ENCODE data around the gene SLC25A43.
A peak's percentile ranks its signal among the peaks of the same experiment; 100 is the strongest.
"Not testable (repeated sequence)": the region's sequence is repeated elsewhere in the genome, so short reads cannot be mapped to it uniquely, and the experiment has no call there.

SLC25A43 gene

DNA sequence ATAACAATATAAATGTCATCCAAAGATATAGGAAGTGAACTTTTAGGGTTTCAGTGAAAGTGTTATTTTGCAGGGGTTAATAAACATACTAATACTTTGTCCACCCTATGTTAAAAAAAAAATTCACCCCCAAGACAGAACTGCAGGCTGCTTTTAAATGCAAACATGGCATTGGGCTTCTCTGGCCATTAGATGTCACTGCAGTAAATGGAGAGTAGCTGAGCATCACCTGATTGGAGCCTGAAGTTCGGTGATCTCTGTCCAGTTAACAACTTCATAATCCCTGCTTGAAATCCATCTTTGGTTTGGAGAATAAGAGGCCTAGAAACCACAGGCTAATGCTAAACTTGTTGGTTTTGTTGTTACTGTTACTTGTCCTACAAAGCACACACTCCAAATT lies 18.7 kb downstream of the SLC25A43 start:
- H3K4me1 ChIP-seq: peaks cover 17% of the 10 kb centered on the region
- peak in 1 of 2 experiments; percentile 42 for DNase-seq (ENCODE audit: low spot score in 2 of 2)
- H3K27me3 ChIP-seq (ENCODE audit: low read depth): no peaks in the 10 kb centered on the region
- no peak overlapping the region for H3K4me3 ChIP-seq
- H3K9me3 ChIP-seq: no peaks in the 10 kb centered on the region
- in situ Hi-C loops (cut with MboI; ENCODE audit: low sequenced_read_pairs): no loop called here
- H3K36me3 ChIP-seq (replicated peaks): peaks cover 26% of the 10 kb centered on the region

DNA sequence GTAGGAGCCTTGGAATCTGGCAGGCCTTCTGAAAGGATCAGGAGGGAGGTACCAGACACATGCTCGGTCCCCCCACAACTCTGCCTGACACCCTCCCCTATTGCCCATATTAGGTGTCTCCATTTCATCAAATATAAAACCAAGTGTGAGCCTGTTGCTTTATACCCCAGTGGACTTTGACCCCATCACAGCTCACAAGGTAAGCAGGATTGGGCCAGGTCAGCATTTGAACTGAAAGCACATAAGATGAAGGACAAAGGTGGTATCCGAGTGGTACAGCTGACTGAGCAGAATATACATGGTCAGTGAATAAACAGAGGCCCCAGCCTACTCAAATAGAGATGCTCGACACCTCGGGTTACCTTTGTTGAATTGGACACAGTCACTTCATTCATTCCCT lies 20.0 kb downstream of the SLC25A43 start:
- DNase-seq (ENCODE audit: low spot score in 2 of 2): no peak
- no peak overlapping the region for H3K4me3 ChIP-seq
- H3K9me3 ChIP-seq: no peaks in the 10 kb centered on the region
- no peaks in the 10 kb centered on the region for H3K27me3 ChIP-seq (ENCODE audit: low read depth)
- in situ Hi-C loops (cut with MboI; ENCODE audit: low sequenced_read_pairs): no loop called here
- peaks cover 14% of the 10 kb centered on the region for H3K4me1 ChIP-seq
- peaks cover 17% of the 10 kb centered on the region for H3K36me3 ChIP-seq (replicated peaks)

- Histone ChIP-seq H3K4me3 (no peak overlapping the region), H3K9me3 (no peaks in the 10 kb centered on the region), H3K27me3 (ENCODE audit: low read depth) (no peaks in the 10 kb centered on the region), H3K36me3 (replicated peaks) (peaks cover 15% of the 10 kb centered on the region), H3K4me1 (peaks cover 14% of the 10 kb centered on the region)
- DNase-seq (ENCODE audit: low spot score in 2 of 2): no peak
- in situ Hi-C loops (cut with MboI; ENCODE audit: low sequenced_read_pairs): no loop called here
These were observed 20.8 kb downstream of the SLC25A43 start for GRCh38 chrX:119419898-119420297.

- Histone ChIP-seq H3K9me3 (no peaks in the 10 kb centered on the region), H3K4me3 (no peak overlapping the region), H3K4me1 (peaks cover 14% of the 10 kb centered on the region), H3K36me3 (replicated peaks) (peaks cover 15% of the 10 kb centered on the region), H3K27me3 (ENCODE audit: low read depth) (no peaks in the 10 kb centered on the region)
- in situ Hi-C loops (cut with MboI; ENCODE audit: low sequenced_read_pairs): no loop called here
- DNase-seq (ENCODE audit: low spot score in 2 of 2): peak; percentile 52 to 71
These were observed 22.0 kb downstream of the SLC25A43 start for GRCh38 chrX:119421016-119421705.

GRCh38 chrX:119423631-119424030 lies 24.5 kb downstream of the SLC25A43 start:
- no peak overlapping the region for H3K4me3 ChIP-seq
- no peaks in the 10 kb centered on the region for H3K9me3 ChIP-seq
- peaks cover 14% of the 10 kb centered on the region for H3K4me1 ChIP-seq
- no peak for DNase-seq (ENCODE audit: low spot score in 2 of 2)
- H3K36me3 ChIP-seq (replicated peaks): peaks cover 15% of the 10 kb centered on the region
- no peaks in the 10 kb centered on the region for H3K27me3 ChIP-seq (ENCODE audit: low read depth)
- in situ Hi-C loops (cut with MboI; ENCODE audit: low sequenced_read_pairs): no loop called here

DNA sequence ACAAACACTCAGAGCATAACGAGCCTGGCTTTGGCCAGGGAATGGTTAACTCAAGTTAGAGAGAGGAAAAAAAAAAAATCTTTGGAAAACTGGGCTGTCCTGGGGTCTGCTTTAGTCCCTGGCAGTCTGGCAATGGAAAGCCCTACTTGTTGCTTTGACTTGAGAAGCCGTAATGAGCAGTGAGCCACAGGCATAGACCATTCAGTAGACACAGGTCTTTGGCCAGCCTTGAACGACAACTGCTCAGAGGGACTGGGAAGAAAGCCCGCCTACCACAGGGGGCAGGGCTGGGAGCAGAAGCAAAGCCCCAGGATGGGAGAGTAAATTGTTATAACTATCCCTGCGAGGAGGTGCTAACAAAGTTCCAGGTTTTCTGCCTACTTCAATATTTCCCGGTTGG lies 25.9 kb downstream of the SLC25A43 start:
- Histone ChIP-seq H3K9me3 (no peaks in the 10 kb centered on the region), H3K36me3 (replicated peaks) (peaks cover 11% of the 10 kb centered on the region), H3K27me3 (ENCODE audit: low read depth) (no peaks in the 10 kb centered on the region), H3K4me3 (no peak overlapping the region), H3K4me1 (peaks cover 19% of the 10 kb centered on the region)
- in situ Hi-C loops (cut with MboI; ENCODE audit: low sequenced_read_pairs): no loop called here
- no peak for DNase-seq (ENCODE audit: low spot score in 2 of 2)

DNA sequence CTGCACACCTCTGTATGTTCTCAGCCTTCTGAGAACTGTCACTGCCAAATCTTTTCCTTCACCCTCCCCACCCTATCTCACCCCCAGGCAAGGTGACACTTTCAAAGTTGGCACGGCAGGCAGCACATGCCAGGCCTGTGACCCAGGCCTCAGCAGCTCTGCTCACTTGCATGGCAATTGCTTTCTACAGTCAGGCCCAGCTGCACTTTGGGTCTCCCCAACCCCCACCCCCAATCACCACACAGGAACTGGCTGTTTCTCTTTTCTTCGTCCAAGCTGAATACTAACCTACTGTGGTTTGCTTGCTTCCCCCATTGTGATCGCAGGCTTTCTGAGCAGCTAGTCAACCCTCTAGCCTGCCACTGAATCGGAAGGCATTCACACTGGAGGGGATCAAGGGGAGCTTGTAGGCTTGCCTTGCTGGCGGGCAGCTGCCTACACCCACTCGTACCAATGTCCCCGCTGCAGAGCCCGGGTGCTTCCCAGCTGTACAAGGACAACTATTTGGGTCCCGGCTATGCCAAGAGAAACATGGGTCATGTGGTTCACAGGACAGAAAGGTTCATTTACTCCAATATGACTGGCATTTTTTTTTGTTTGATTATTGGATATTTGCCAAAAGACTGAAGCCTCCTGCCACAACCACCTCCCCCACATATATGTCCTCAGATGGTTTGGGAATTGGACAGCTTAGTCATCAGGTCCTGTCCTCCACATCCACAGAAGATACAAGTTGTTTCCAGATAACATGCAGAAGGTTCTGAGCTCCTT lies 28.1 kb downstream of the SLC25A43 start:
- in situ Hi-C loops (cut with MboI; ENCODE audit: low sequenced_read_pairs): no loop called here
- H3K27me3 ChIP-seq (ENCODE audit: low read depth): no peaks in the 10 kb centered on the region
- H3K36me3 ChIP-seq (replicated peaks): peaks cover 10% of the 10 kb centered on the region
- peaks cover 5% of the 10 kb centered on the region; the same call in 1 of the 2 replicates for H3K4me1 ChIP-seq
- no peaks in the 10 kb centered on the region for H3K9me3 ChIP-seq
- no peak for DNase-seq (ENCODE audit: low spot score in 2 of 2)
- H3K4me3 ChIP-seq: no peak overlapping the region

GRCh38 chrX:119427795-119428185 lies 28.7 kb downstream of the SLC25A43 start:
- Histone ChIP-seq H3K27me3 (ENCODE audit: low read depth) (no peaks in the 10 kb centered on the region), H3K4me3 (no peak overlapping the region), H3K4me1 (peaks cover 5% of the 10 kb centered on the region; the same call in 1 of the 2 replicates), H3K36me3 (replicated peaks) (peaks cover 6% of the 10 kb centered on the region), H3K9me3 (no peaks in the 10 kb centered on the region)
- in situ Hi-C loops (cut with MboI; ENCODE audit: low sequenced_read_pairs): no loop called here
- no peak for DNase-seq (ENCODE audit: low spot score in 2 of 2)

DNA sequence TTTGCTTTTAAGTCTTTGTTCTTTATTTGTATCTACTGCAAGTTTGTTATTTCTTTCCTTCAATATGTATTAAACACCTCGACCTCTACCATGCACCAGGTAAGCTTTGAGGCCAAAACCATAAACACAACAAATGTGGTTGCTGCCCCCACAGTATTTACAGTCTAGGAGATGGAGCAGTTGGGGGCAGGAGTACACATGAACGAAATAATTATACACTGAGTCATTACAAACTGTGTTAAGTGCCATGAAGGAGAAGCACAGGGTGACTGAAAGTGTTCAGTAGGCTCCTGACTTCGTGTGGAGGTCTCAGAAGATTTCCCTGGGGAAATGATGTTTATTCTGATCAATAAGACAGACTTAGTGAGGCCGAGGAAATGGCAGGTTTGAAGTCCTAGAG lies 30.3 kb downstream of the SLC25A43 start:
- Histone ChIP-seq H3K27me3 (ENCODE audit: low read depth) (no peaks in the 10 kb centered on the region), H3K36me3 (replicated peaks) (peaks cover 4% of the 10 kb centered on the region), H3K4me1 (peaks cover 5% of the 10 kb centered on the region; the same call in 1 of the 2 replicates), H3K9me3 (no peaks in the 10 kb centered on the region), H3K4me3 (no peak overlapping the region)
- in situ Hi-C loops (cut with MboI; ENCODE audit: low sequenced_read_pairs): no loop called here
- DNase-seq (ENCODE audit: low spot score in 2 of 2): no peak

GRCh38 chrX:119441295-119441694 lies 42.2 kb downstream of the SLC25A43 start:
- H3K9me3 ChIP-seq; in situ Hi-C loops (cut with MboI; ENCODE audit: low sequenced_read_pairs); H3K4me1 ChIP-seq; H3K27me3 ChIP-seq (ENCODE audit: low read depth); DNase-seq (ENCODE audit: low spot score in 2 of 2); H3K4me3 ChIP-seq; H3K36me3 ChIP-seq (replicated peaks): not testable (repeated sequence)

DNA sequence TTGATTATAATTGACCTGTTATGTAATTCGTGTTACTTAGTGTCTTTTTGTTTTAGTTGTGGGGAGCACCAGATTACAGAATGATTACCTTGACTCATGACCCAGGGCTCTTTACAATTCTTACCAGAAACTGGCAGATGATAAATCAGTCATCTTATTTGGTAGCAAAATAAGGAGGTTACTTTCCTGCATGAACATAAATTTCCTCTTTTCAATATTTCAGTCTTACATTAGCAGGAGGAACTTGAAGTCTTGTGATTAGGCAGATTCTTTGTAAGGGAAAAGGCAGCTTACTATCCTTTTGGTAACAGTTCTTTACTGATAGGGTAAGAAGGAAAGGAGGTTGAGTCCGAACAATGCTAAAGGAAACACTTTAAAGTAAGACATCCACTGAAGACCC lies 43.1 kb downstream of the SLC25A43 start:
- DNase-seq (ENCODE audit: low spot score in 2 of 2): no peak
- Histone ChIP-seq H3K9me3 (no peaks in the 10 kb centered on the region), H3K4me3 (no peak overlapping the region), H3K27me3 (ENCODE audit: low read depth) (no peaks in the 10 kb centered on the region), H3K4me1 (no peaks in the 10 kb centered on the region), H3K36me3 (replicated peaks) (no peaks in the 10 kb centered on the region)
- in situ Hi-C loops (cut with MboI; ENCODE audit: low sequenced_read_pairs): no loop called here

GRCh38 chrX:119453202-119453601 lies 54.1 kb downstream of the SLC25A43 start:
- Histone ChIP-seq H3K36me3 (replicated peaks) (peaks cover 8% of the 10 kb centered on the region), H3K4me3 (no peak overlapping the region), H3K9me3 (no peaks in the 10 kb centered on the region), H3K27me3 (ENCODE audit: low read depth) (no peaks in the 10 kb centered on the region), H3K4me1 (no peaks in the 10 kb centered on the region)
- DNase-seq (ENCODE audit: low spot score in 2 of 2): no peak
- in situ Hi-C loops (cut with MboI; ENCODE audit: low sequenced_read_pairs): no loop called here

DNA sequence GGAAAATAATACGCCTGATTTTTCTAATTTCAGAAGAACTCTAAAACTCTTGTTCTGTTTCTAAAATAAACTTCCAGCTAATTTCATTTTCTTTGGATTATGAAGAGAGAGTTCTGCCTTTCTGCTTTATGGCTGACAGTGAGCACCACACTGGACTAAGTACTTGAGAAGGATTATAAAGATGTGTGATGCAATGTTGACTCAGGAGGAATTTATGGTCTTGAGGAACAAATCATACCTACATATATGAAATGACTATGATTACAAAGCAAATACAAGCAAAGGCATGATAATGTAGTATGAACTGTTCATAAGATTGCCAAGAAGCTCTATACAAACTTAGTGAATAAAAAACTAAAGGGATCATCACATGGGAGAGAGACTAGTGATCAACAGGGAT lies 56.1 kb downstream of the SLC25A43 start:
- Histone ChIP-seq H3K4me1 (peaks cover 8% of the 10 kb centered on the region), H3K36me3 (replicated peaks) (peaks cover 8% of the 10 kb centered on the region), H3K27me3 (ENCODE audit: low read depth) (no peaks in the 10 kb centered on the region), H3K4me3 (no peak overlapping the region), H3K9me3 (no peaks in the 10 kb centered on the region)
- no peak for DNase-seq (ENCODE audit: low spot score in 2 of 2)
- in situ Hi-C loops (cut with MboI; ENCODE audit: low sequenced_read_pairs): no loop called here

- Histone ChIP-seq H3K4me1 (peaks cover 8% of the 10 kb centered on the region), H3K4me3 (no peak overlapping the region), H3K9me3 (no peaks in the 10 kb centered on the region), H3K36me3 (replicated peaks) (no peaks in the 10 kb centered on the region; the same call in 1 of the 2 replicates), H3K27me3 (ENCODE audit: low read depth) (no peaks in the 10 kb centered on the region)
- no peak for DNase-seq (ENCODE audit: low spot score in 2 of 2)
- in situ Hi-C loops (cut with MboI; ENCODE audit: low sequenced_read_pairs): no loop called here
These were observed 60.0 kb downstream of the SLC25A43 start for GRCh38 chrX:119459181-119459580.
